Measurements from ENCODE around the gene SMARCA2. TPM values are rescaled to one million over a fixed set of nuclear protein-coding genes. Genes with fewer than 3 reads are reported as not detected.

The SMARCA2 gene
- total RNA-seq, 1 donor from 2014 or later = 131 TPM

DNA sequence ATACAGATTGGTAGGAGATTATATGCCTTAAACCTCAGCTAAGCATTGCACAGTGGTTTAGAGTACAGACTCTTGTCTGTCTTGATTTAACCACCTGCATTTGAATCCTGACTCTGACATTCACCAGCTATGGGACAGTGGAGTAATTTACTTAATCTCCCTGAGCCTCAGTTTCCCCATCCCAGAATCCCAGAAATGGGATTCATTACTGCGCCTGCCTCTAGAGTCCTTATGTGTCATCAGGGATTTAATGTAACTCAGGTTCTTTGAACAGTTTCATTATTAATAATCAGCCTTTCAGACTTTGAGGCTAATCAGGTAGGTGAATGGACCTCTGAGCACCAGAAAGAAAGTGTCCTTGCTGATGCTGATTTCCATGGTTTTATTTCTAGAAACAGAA lies 149.1 kb downstream of the SMARCA2 start:
- Mint-ChIP-seq H3K36me3 (peaks cover 30% of the 10 kb centered on the region), H3K9me3 (no peaks in the 10 kb centered on the region), H3K4me3 (no peak overlapping the region), H3K4me1 (ENCODE audit: unreplicated experiment) (peaks cover 30% of the 10 kb centered on the region), H3K27me3 (no peaks in the 10 kb centered on the region), H3K27ac (peak overlapping the region; percentile 19)
- DNase-seq (ENCODE audit: extremely low spot score, unreplicated experiment) = no peak
- TF ChIP-seq, protein P1, sequence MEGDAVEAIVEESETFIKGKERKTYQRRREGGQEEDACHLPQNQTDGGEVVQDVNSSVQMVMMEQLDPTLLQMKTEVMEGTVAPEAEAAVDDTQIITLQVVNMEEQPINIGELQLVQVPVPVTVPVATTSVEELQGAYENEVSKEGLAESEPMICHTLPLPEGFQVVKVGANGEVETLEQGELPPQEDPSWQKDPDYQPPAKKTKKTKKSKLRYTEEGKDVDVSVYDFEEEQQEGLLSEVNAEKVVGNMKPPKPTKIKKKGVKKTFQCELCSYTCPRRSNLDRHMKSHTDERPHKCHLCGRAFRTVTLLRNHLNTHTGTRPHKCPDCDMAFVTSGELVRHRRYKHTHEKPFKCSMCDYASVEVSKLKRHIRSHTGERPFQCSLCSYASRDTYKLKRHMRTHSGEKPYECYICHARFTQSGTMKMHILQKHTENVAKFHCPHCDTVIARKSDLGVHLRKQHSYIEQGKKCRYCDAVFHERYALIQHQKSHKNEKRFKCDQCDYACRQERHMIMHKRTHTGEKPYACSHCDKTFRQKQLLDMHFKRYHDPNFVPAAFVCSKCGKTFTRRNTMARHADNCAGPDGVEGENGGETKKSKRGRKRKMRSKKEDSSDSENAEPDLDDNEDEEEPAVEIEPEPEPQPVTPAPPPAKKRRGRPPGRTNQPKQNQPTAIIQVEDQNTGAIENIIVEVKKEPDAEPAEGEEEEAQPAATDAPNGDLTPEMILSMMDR (conservative IDR thresholded peaks at IDR 0.05) = no peak

DNA sequence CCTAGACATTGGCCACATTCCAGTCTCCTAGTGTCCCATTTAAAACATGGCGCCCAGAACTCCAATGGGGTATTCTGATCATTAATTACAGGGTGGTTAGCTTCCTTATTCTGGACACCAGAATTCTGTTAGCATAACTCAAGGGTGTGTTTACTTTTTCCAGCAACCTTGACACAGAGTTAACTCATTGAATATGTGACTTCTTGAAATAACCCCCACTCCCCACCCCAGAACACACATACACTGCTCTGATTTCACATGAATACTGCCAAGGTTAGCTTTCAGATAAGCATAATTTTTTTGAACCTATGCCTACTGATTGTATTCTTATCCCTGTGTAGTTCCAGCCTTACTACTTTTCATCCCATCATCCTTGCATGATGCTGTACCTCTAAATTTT lies 151.1 kb downstream of the SMARCA2 start:
- H3K4me1 Mint-ChIP-seq (ENCODE audit: unreplicated experiment) = peaks cover 19% of the 10 kb centered on the region
- no peaks in the 10 kb centered on the region for H3K9me3 Mint-ChIP-seq
- DNase-seq (ENCODE audit: extremely low spot score, unreplicated experiment) = no peak
- H3K27me3 Mint-ChIP-seq = no peaks in the 10 kb centered on the region
- H3K36me3 Mint-ChIP-seq = peaks cover 42% of the 10 kb centered on the region
- H3K4me3 Mint-ChIP-seq = no peak overlapping the region
- TF ChIP-seq, protein P1 (conservative IDR thresholded peaks at IDR 0.05) = no peak
- no peak overlapping the region for H3K27ac Mint-ChIP-seq

DNA sequence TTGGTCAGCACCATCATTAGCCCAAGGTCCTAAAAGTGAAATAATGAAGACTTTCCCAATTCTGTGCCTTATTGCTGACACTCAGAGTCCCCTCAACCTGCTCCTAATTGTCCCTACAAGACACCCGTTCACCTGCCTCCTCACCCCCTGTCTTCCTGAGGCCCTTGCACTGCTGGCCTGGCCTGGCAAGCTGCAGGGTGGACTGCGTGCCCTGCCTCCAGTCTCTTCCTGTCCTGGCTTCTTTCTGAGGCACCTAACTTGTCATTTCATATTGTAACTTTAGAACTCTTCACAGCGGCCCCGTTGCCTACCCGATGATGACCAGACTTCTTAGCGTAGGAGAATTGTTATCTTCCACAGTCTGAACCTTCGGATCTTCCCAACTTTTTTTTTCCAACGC lies 153.9 kb downstream of the SMARCA2 start:
- H3K4me1 Mint-ChIP-seq (ENCODE audit: unreplicated experiment) = peaks cover 22% of the 10 kb centered on the region
- no peaks in the 10 kb centered on the region for H3K9me3 Mint-ChIP-seq
- H3K27me3 Mint-ChIP-seq = no peaks in the 10 kb centered on the region
- H3K36me3 Mint-ChIP-seq = peaks cover 48% of the 10 kb centered on the region
- peak overlapping the region; percentile 37 for H3K4me3 Mint-ChIP-seq
- no peak for DNase-seq (ENCODE audit: extremely low spot score, unreplicated experiment)
- TF ChIP-seq, protein P1 (conservative IDR thresholded peaks at IDR 0.05) = no peak
- no peak overlapping the region for H3K27ac Mint-ChIP-seq

DNA sequence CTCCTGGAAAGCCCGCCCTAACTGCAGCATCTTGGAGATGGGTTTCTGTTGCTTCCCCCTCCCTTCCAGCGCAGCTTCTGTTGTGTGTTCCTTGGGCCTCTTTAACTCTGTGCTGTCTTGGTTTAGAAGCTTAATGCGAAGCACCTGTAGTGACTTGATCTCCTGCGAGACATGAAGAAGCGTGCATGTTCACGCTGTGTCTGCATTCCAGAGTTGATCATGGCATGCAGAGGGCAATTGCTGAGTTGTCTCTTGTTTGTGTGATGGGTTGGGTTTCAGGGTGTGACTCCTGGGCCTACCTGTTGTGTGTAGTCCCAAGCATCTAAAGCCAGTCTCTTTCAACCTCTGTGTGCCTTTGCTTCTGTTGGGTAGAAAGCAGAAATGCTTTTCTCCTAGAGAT lies 155.6 kb downstream of the SMARCA2 start:
- Mint-ChIP-seq H3K27me3 (no peaks in the 10 kb centered on the region), H3K27ac (no peak overlapping the region), H3K4me1 (ENCODE audit: unreplicated experiment) (peaks cover 22% of the 10 kb centered on the region), H3K9me3 (no peaks in the 10 kb centered on the region), H3K4me3 (no peak overlapping the region), H3K36me3 (peaks cover 48% of the 10 kb centered on the region)
- DNase-seq (ENCODE audit: extremely low spot score, unreplicated experiment) = no peak
- TF ChIP-seq, protein P1 (conservative IDR thresholded peaks at IDR 0.05) = no peak

DNA sequence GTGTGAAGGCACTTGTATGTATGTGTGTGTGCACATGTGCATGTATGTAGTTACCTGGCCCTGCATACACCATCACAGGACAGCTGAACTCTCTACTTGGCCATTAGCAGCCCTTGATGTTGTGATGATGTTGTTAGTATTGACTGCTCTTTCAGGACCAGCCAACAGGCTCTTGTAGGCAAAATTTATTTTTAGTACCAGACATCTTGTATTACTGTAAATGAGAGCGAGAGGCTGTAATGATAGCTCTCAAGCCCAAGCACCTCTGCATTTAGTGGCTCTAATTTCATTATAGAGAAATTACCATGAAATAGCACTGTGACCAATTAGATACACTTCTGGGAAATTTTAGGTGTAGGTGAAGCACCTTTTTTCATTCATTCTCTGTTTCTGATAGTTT lies 158.0 kb downstream of the SMARCA2 start:
- H3K27ac Mint-ChIP-seq = no peak overlapping the region
- H3K4me1 Mint-ChIP-seq (ENCODE audit: unreplicated experiment) = peaks cover 14% of the 10 kb centered on the region
- H3K27me3 Mint-ChIP-seq = no peaks in the 10 kb centered on the region
- H3K4me3 Mint-ChIP-seq = no peak overlapping the region
- TF ChIP-seq, protein P1 (conservative IDR thresholded peaks at IDR 0.05) = no peak
- no peak for DNase-seq (ENCODE audit: extremely low spot score, unreplicated experiment)
- peaks cover 41% of the 10 kb centered on the region for H3K36me3 Mint-ChIP-seq
- no peaks in the 10 kb centered on the region for H3K9me3 Mint-ChIP-seq

DNA sequence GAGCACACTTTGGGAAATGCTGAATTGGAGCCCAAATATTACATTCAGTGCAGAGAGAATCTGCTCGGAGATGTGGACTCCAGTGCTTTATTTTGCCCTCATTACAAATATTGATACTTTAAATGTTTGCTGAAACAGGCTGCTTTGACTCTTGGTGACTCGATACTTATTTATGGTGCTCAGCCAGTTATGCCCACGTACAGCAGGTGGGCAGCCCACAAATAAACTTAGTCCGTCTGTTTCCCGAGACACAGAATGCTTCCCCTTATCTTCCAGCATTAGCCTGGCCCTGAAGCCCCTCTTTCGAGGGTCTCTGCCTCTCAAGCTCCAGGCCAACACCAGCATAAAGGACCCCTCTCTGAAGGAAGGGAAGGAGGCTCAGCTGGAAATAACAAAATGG lies 158.7 kb downstream of the SMARCA2 start:
- TF ChIP-seq, protein P1 (conservative IDR thresholded peaks at IDR 0.05) = no peak
- no peaks in the 10 kb centered on the region for H3K9me3 Mint-ChIP-seq
- no peak overlapping the region for H3K27ac Mint-ChIP-seq
- no peak overlapping the region for H3K4me3 Mint-ChIP-seq
- DNase-seq (ENCODE audit: extremely low spot score, unreplicated experiment) = no peak
- H3K36me3 Mint-ChIP-seq = peaks cover 42% of the 10 kb centered on the region
- peaks cover 17% of the 10 kb centered on the region for H3K4me1 Mint-ChIP-seq (ENCODE audit: unreplicated experiment)
- H3K27me3 Mint-ChIP-seq = no peaks in the 10 kb centered on the region
